HG02884 (cell line): ENCODE data around the gene ARHGAP45.
"Not testable (repeated sequence)": the region's sequence is repeated elsewhere in the genome, so short reads cannot be mapped to it uniquely, and the experiment has no call there.

ENCODE experiments used
- ATAC-seq: cut with Tn5 transposase; IDR thresholded peaks from one replicate; pipeline ENCODE4 v1.9.1; 2021; ENCODE audit warnings: mild to moderate bottlenecking, moderate library complexity; ENCODE audit not compliant: unreplicated experiment

ARHGAP45 gene

GRCh38 chr19:1113986-1114483, 47.1 kb downstream of the ARHGAP45 start:
- no peak for ATAC-seq

- ATAC-seq = not testable (repeated sequence)
Measured at GRCh38 chr19:1114728-1115127, 47.8 kb downstream of the ARHGAP45 start.

DNA sequence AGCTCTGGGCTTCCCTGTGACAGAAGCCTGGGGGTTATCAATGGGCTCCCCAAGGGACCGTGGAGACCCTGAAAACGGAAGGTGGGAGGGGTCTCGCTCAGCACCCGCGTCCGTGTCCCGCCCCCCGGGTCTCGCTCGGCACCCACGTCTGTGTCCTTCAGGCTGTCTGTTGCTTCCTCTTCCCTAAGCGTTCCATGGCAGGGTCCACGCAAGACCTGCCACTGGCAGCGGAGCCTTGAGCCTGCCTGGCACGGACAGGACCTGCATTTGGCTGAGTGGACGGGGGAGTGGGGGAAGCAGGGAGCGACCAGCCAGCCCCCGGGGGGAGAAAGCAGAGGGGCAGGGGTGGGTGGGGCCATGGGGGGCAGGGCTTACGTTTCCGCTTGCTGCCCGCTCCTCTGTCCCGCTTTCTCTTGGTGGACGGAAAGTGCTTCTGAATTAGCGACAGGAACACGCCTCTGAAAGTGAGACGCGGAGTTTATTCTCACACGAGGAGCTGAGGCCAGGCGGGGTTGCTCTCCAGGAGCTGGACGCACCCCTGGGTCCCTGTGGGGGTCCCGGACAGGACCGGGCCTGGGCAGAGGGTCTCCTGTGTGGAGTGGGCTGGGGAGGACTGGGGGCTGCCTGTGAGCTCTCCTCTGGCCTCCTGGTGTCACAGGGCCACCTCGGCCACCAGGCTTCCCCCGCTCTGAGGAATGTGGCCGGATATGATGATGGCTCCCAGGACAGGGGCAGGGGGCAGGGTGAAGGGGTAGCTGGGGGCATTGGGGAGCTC, 48.9 kb downstream of the ARHGAP45 start:
- ATAC-seq = no peak

DNA sequence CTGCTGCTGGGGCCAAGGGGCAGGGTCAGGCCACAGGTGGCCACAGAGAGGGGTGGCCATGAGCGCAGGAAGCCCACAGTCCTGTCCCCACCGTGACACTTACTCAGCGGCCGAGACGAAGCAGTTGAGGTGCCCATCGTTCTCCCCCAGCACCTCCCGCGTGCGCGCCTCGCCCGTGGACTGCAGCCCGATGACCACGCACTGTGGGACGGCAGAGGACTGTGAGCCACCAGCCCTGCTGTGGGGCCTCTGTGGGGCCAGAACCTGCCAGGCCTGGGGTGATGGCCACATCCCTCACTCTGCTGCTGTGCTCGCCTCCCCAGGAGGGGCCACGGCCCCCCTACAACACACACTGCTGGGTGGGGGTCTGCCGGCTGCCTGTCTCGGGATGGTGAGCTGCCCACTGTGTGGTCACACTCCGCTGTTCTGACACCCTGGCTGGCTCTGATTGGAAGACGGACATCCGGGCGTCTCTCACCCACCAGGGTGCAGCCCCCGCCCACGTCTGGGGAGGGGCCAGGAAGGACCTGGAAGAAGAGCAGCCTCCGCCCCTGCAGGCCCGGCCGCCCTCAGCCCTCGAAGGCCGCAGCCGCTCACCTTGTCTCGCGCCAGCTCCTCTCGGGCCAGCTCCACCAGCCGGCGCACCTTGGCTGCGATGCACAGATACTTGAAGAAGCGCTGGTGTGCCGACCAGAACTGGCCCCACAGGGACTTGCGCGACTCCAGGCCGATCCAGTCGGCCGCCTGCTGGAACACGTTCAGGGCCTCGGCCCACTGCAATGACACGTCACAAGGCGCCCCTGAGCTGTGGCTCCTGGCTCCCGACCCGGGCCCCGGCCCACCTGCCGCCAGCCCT, 50.0 kb downstream of the ARHGAP45 start:
- no peak for ATAC-seq

DNA sequence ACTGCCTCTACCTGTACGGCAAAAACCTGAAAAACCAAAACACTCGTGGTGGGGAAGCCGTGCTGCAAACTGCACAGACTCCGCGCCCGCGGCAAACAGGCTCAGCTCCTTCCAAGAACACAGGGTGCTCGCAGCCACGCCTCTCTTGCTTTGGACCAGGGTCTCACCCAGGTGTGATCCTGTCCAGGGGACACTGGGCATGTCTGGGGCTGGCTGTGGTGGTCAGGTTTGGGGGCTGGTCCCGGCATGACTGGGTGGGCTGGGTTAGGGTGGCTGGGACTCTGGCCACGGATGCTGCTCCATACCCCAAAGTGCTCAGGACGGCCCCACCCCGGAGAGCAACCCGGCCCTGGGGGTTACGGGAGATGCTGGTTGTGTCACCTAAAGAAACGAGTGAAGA, 50.7 kb downstream of the ARHGAP45 start:
- no peak for ATAC-seq

DNA sequence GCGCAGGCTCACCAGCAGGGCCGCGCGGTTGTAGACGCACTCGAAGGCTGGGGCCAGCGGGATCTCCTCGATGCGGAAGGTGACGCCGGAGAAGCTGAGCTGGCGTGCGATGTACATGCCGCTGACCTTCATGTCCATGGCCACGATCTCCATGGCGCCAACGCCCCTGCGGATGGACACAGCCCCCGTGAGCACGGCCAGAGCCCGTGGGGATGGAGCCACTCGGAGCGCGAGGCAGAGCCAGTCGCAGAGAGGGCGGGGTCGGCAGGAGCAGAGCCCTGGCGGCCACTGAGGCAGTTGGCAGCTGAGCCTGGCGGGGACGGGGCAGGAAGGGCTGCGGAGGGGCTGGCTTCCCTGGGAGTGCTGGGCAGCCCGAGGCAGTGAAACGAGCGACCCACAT, 52.0 kb downstream of the ARHGAP45 start:
- ATAC-seq = no peak

GRCh38 chr19:1119475-1120217, 52.7 kb downstream of the ARHGAP45 start:
- ATAC-seq = no peak

GRCh38 chr19:1121395-1121794, 54.4 kb downstream of the ARHGAP45 start:
- no peak for ATAC-seq

DNA sequence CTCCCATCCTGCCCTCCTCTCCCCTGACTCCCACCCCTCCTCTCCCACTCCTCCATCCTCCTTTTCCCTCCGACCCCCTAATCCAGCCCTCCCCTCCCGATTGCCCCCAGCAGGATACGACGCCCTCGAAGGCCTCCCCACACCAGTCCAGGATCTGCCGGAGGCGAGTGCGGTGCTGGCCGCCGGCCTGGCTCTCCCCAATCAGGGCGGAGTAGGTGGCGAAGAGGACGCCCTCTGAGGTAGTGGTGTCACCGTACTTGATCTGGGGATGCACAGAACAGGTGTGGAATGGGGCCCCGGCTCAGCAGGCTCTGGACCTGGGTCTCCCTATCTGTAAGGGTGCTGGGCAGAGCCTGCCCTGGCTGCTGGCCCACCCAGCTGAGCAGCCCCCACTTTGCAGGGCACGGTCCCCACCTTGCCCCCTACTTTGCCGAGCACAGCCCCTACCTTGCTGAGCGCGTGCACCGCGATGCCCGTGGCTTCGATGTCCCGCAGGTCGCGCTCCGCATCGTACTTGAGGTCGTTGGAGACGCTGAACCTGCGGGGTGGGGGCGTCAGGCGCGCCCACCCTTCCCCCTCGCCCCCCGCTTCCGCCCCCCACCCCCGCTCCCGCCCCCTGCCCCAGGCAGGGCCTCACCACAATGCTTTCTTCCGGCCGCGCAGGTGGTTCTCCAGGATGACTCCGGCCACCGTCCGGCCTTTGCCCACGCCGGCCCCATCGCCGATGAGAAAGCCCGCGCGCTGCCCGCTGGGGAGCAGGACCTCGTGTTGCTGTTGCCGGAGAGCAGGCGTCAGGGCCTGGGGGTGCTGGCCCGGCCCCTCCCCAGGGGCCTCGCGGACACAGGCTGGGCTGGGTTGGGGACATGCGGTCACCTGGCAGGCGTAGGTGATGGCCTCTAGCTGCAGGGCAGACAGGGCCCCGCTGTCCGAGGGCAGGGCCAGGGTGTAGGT, 55.3 kb downstream of the ARHGAP45 start:
- ATAC-seq = no peak

DNA sequence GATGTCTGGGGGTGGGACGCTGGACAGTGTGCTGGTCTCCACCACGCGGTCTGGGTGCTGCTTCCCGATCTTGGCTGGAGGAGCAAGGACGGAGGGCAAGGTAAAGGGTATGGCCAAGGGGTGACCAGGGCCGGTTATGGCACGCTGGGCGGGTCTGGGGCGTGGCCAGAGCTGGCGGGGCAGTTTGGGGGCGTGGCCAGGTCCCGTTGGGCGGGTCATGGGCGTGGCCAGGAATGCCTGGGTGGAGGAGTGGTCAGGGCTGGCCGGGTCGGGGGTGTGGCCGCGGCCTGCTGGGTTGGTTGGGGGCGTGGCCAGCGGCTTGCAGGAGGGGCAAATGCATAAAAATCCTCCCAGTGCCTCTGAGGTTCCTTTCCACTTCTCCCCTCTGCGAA, 56.0 kb downstream of the ARHGAP45 start:
- ATAC-seq = no peak

- no peak for ATAC-seq
Measured at GRCh38 chr19:1123381-1123780, 56.4 kb downstream of the ARHGAP45 start.

DNA sequence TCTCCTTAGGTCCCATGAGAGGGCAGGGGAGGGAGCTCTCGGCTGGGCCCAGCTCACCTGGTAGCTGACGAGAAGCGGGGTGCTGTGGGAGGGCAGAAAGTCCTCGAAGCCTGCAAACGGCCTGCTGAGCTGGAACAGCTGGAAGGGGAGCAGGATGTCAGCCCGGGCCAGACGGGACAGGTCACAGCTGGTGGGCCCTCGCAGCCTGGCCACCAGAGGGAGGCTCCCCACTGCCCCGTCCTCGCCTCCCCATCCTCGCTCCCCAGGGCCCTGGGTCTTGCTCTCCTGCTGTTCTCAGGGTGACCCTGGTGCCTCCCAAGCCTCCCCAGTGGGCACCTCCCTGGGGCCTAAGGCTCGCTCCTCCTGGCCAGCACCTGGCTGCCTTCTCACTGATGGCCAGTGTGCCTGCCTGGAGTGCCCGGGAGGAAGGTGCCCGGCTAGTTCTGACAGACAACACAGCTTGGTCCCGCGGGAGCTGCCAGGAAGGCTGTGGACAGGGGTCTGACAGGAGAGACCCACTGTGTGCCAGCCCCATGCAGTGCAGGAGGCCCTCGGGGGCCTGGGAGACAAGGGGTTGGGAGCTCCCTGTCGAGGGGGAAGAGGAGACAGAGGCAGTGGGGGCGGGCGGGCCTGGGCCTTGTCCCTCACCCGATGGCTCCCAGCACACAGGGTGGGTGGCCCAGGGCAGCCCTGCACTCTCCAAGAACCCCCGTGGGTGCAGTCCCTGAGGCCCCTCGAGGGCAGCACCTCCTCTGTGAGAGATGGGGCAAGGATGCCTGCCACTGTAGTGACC, 57.1 kb downstream of the ARHGAP45 start:
- no peak for ATAC-seq

DNA sequence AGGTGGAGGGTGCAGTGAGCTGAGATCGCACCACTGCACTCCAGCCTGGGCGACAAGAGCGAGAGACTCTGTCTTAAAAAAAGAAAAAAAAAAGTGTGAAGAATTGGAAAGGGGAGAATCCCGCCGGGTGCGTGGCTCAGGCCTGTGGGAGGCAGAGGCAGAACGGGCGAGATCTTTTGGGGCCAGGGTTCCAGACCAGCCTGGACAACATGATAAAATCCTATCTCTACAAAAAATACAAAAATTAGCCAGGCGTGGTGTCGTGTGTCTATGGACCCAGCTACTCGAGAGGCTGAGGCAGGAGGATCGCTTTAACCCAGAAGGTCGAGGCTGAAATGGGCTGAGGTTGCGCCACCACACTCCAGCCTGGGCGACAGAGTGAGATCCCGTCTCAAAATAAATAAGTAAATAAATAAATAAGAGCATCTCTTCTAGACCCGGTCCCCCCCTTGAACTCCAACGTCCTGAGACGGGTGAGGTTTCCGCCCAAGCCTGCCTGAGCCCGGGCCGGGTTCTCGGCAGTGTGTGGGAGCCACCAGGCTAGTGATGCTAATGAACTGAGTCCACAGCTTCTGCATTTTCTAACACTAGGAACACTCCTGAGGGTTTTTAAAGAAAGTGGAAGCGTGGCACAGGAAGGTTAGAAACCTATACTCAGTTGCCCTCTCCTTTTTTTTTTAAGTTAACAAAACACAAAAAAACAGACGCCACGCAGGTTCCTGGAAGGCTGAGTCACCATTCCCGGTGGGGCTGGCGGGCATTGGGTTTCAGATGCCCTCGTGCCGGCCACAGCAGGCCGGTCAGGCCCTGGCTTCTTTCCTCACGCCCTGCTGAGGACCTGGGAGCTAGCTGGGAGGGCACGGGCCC, 58.9 kb downstream of the ARHGAP45 start:
- ATAC-seq = no peak

DNA sequence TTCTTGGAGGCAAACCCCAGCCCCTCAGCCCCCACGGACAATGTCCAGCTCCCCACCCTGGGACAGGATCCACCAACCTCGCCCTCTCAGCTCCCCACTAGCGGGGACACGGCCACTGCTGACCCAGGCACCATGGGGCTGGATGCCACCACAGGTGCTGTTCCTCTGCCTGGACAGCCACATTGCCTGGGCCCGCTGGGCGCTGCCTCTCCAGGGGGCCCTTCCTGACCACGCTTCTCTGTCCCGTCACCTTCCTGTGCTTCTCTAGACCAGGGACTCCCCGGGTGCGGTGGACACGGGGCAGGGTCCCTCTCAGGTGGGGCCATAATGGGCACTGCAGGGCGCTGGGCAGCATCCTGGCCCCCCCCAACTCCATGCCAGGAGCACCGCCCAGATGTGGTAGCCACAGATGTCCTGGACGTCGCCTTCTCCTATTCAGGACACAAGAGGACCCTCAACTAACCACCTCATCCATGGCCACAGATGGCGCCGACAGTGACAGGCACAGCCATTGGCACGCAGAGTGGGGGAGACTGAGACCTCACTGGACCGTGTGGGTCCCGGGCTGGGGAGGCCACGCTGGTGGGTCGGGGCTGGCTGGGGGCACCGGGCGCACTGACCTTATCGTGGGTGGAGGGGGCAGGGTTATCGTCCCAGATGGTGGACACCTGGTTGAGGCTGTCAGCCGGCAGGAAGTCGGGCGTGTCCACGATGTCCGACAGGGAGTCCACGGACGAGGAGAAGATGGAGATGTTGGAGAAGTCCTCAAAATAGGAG, 60.2 kb downstream of the ARHGAP45 start:
- ATAC-seq = no peak

DNA sequence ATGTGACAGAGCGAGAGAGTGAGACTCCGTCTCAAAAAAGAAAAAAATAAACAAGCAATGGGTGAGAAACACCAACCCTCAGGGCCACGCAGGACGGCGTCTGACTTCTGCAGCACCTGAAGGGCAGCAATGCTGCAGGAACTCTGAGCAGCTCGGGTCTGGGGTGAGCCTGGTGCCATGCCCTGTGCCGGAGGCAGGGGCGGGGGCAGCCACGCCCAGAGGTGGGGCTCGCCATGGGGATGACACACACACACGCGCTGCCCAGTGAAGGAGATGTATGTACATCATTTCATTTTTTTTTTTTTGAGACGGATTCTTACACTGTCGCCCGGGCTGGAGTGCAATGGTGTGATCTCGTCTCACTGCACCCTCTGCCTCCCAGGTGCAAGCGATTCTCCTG, 61.1 kb downstream of the ARHGAP45 start:
- no peak for ATAC-seq

GRCh38 chr19:1129084-1129483, 62.1 kb downstream of the ARHGAP45 start:
- ATAC-seq = not testable (repeated sequence)

- ATAC-seq = no peak
Measured at GRCh38 chr19:1129535-1129934, 62.6 kb downstream of the ARHGAP45 start.
